Ishikawa (cell line): ENCODE data around the gene ZDHHC13.

ENCODE experiments used
- EP300 ChIP-seq: IDR thresholded peaks from 2 replicates; pipeline ENCODE4 v1.6.1; 2012; ENCODE audit warnings: borderline replicate concordance
- RAD21 ChIP-seq: IDR thresholded peaks from 2 replicates; pipeline ENCODE4 v1.6.1; 2012; ENCODE audit warnings: low read depth
- TAF1 ChIP-seq: IDR thresholded peaks from 2 replicates; pipeline ENCODE4 v1.6.1; 2012; ENCODE audit warnings: low read depth, mild to moderate bottlenecking
- ZBTB7A ChIP-seq: IDR thresholded peaks from 2 replicates; pipeline ENCODE4 v1.6.1; 2012; ENCODE audit warnings: low read depth

DNA sequence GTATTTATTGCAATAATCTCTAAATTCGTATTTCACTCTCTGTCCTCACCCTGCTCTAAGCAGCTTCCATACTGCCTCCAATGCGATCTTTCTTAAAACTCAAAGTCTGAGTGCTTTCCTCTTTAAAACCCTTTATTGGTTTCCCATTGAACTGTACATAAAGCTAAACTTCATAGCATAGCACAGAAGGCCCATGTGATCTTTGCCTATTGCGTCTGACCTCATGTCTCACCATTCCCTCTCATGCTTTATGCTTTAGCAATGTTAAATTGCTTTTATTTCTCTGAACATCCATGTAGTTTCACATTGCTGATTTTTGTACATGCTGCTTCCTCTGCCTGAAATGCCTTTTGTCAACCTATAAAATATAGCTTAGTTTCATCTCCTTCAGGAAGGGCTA lies 28.4 kb downstream of the ZDHHC13 start:
- TF ChIP-seq RAD21, result no peak
- TF ChIP-seq EP300, result no peak
- no peak for TF ChIP-seq TAF1
- no peak for TF ChIP-seq ZBTB7A
